ENCODE measurements around the gene TMEFF2.
"Not testable (repeated sequence)": the region's sequence is repeated elsewhere in the genome, so short reads cannot be mapped to it uniquely, and the experiment has no call there.

The TMEFF2 gene

GRCh38 chr2:192122141-192122540 lies 72.6 kb downstream of the TMEFF2 start:
- Histone ChIP-seq H3K27me3 (ENCODE audit: control insufficient read depth, insufficient read depth, low read length) (no peaks in the 10 kb centered on the region), H3K9me3 (ENCODE audit: control insufficient read depth, low read length) (no peaks in the 10 kb centered on the region), H3K9ac (no peak overlapping the region), H2AFZ (no peak overlapping the region), H3K27ac (no peak overlapping the region), H3K79me2 (no peaks in the 10 kb centered on the region), H3K4me1 (no peaks in the 10 kb centered on the region), H3K4me2 (ENCODE audit: low read length) (no peak overlapping the region), H3K4me3 (ENCODE audit: low read depth, low read length) (no peak overlapping the region), H3K36me3 (ENCODE audit: control insufficient read depth, insufficient read depth, low read length) (no peaks in the 10 kb centered on the region)
- no peak for TF ChIP-seq CTCF (IDR thresholded peaks at IDR 0.05)

- H3K36me3 ChIP-seq (ENCODE audit: control insufficient read depth, insufficient read depth, low read length), result no peaks in the 10 kb centered on the region
- H3K9ac ChIP-seq, result no peak overlapping the region
- no peaks in the 10 kb centered on the region for H3K9me3 ChIP-seq (ENCODE audit: control insufficient read depth, low read length)
- no peak overlapping the region for H2AFZ ChIP-seq
- no peaks in the 10 kb centered on the region for H3K27me3 ChIP-seq (ENCODE audit: control insufficient read depth, insufficient read depth, low read length)
- no peaks in the 10 kb centered on the region for H3K79me2 ChIP-seq
- H3K4me1 ChIP-seq, result no peaks in the 10 kb centered on the region
- no peak overlapping the region for H3K4me3 ChIP-seq (ENCODE audit: low read depth, low read length)
- no peak overlapping the region for H3K27ac ChIP-seq
- H3K4me2 ChIP-seq (ENCODE audit: low read length), result no peak overlapping the region
- no peak for TF ChIP-seq CTCF (IDR thresholded peaks at IDR 0.05)
Measured at GRCh38 chr2:192119536-192119935, 75.2 kb downstream of the TMEFF2 start.

GRCh38 chr2:192117705-192118104 lies 77.0 kb downstream of the TMEFF2 start:
- Histone ChIP-seq H3K9ac (no peak overlapping the region), H3K79me2 (no peaks in the 10 kb centered on the region), H3K4me3 (ENCODE audit: low read depth, low read length) (no peak overlapping the region), H3K27ac (no peak overlapping the region), H3K9me3 (ENCODE audit: control insufficient read depth, low read length) (no peaks in the 10 kb centered on the region), H3K4me2 (ENCODE audit: low read length) (no peak overlapping the region), H3K27me3 (ENCODE audit: control insufficient read depth, insufficient read depth, low read length) (no peaks in the 10 kb centered on the region), H2AFZ (no peak overlapping the region), H3K36me3 (ENCODE audit: control insufficient read depth, insufficient read depth, low read length) (no peaks in the 10 kb centered on the region), H3K4me1 (no peaks in the 10 kb centered on the region)
- no peak for TF ChIP-seq CTCF (IDR thresholded peaks at IDR 0.05)

GRCh38 chr2:192111536-192111935 lies 83.2 kb downstream of the TMEFF2 start:
- not testable (repeated sequence) for H3K4me3 ChIP-seq (ENCODE audit: low read depth, low read length); H3K79me2 ChIP-seq; H3K4me2 ChIP-seq (ENCODE audit: low read length); H3K4me1 ChIP-seq; H3K27me3 ChIP-seq (ENCODE audit: control insufficient read depth, insufficient read depth, low read length); H3K9ac ChIP-seq; H3K9me3 ChIP-seq (ENCODE audit: control insufficient read depth, low read length); H3K36me3 ChIP-seq (ENCODE audit: control insufficient read depth, insufficient read depth, low read length); H3K27ac ChIP-seq; H2AFZ ChIP-seq

GRCh38 chr2:192099742-192100141 lies 95.0 kb downstream of the TMEFF2 start:
- Histone ChIP-seq H3K36me3 (ENCODE audit: control insufficient read depth, insufficient read depth, low read length) (no peaks in the 10 kb centered on the region), H3K9me3 (ENCODE audit: control insufficient read depth, low read length) (no peaks in the 10 kb centered on the region), H3K27ac (no peak overlapping the region), H3K79me2 (no peaks in the 10 kb centered on the region), H3K9ac (no peak overlapping the region), H3K27me3 (ENCODE audit: control insufficient read depth, insufficient read depth, low read length) (no peaks in the 10 kb centered on the region), H3K4me3 (ENCODE audit: low read depth, low read length) (no peak overlapping the region), H3K4me1 (no peaks in the 10 kb centered on the region), H2AFZ (no peak overlapping the region), H3K4me2 (ENCODE audit: low read length) (no peak overlapping the region)
- TF ChIP-seq CTCF (IDR thresholded peaks at IDR 0.05), result no peak
